Activated T-cell treated with anti-CD3 and anti-CD28 coated beads, Interleukin-2, amount 50 U/mL, for 4 hours (primary cell): ENCODE measurements around the gene ANG. TPM values are rescaled to one million over a fixed set of nuclear protein-coding genes. Genes with fewer than 3 reads are reported as not detected.
A peak's percentile ranks its signal among the peaks of the same experiment; 100 is the strongest.
"Not testable (repeated sequence)": the region's sequence is repeated elsewhere in the genome, so short reads cannot be mapped to it uniquely, and the experiment has no call there.

Source experiments
- ATAC-seq, 2 donors: fragments of 200-7000 bp; cut with Tn5 transposase; one replicate each; pipeline ENCODE4 v1.10.0; 2021
- DNase-seq: peaks from one replicate; pipeline ENCODE4 v3.0.0-alpha.2; 2020
- H3K27me3 Mint-ChIP-seq: one replicate; pipeline ENCODE4 v1.8.0; 2021; ENCODE audit warnings: low read depth, mixed read lengths
- H3K36me3 Mint-ChIP-seq: one replicate; pipeline ENCODE4 v1.8.0; 2022; ENCODE audit warnings: mixed read lengths; ENCODE audit not compliant: insufficient read depth
- H3K4me1 Mint-ChIP-seq: one replicate; pipeline ENCODE4 v1.8.0; 2021; ENCODE audit warnings: low read depth, mixed read lengths
- H3K4me3 Mint-ChIP-seq: one replicate; pipeline ENCODE4 v1.8.0; 2021; ENCODE audit warnings: mild to moderate bottlenecking, moderate library complexity, mixed read lengths
- H3K9me3 Mint-ChIP-seq: one replicate; pipeline ENCODE4 v1.8.0; 2021; ENCODE audit warnings: mixed read lengths
- total RNA-seq, 3 donors: library from RNA; stranded (reverse); gene quantifications; one replicate each; pipeline ENCODE4 v1.2.1, GENCODE V29; 2021

ANG gene
- under 1 TPM in 1 of 3 donors, not detected in 2; 0.19 TPM for total RNA-seq

GRCh38 chr14:20688167-20688839 lies at the start of gene ANG:
ANG (plus strand) TSS chr14:20688764; CDS start chr14:20693565, 4,801 bp downstream.
- no peak within 1 kb of the TSS for H3K4me3 Mint-ChIP-seq
- H3K9me3 Mint-ChIP-seq, result no peaks in the 10 kb centered on the region
- no peaks in the 10 kb centered on the region for H3K36me3 Mint-ChIP-seq
- peaks cover 2% of the 10 kb centered on the region for H3K27me3 Mint-ChIP-seq
- H3K4me1 Mint-ChIP-seq, result peaks cover 10% of the 10 kb centered on the region
- ATAC-seq (no peak), DNase-seq (no peak)

GRCh38 chr14:20641591-20641990 lies 47.0 kb upstream of the ANG start, which contains the start of gene OR6S1:
OR6S1 (minus strand) TSS chr14:20641691; CDS start chr14:20641691, 0 bp downstream.
- H3K27me3 Mint-ChIP-seq, result peaks cover 29% of the 10 kb centered on the region
- no peaks in the 10 kb centered on the region for H3K9me3 Mint-ChIP-seq
- H3K4me1 Mint-ChIP-seq, result no peaks in the 10 kb centered on the region
- no peak within 1 kb of the TSS for H3K4me3 Mint-ChIP-seq
- DNase-seq (no peak), ATAC-seq (no peak)
- H3K36me3 Mint-ChIP-seq, result no peaks in the 10 kb centered on the region

- DNase-seq (no peak), ATAC-seq (no peak)
- H3K27me3 Mint-ChIP-seq, result peaks cover 26% of the 10 kb centered on the region
- H3K4me3 Mint-ChIP-seq, result no peak overlapping the region
- no peaks in the 10 kb centered on the region for H3K36me3 Mint-ChIP-seq
- H3K9me3 Mint-ChIP-seq, result no peaks in the 10 kb centered on the region
- H3K4me1 Mint-ChIP-seq, result no peaks in the 10 kb centered on the region
These were observed 46.4 kb upstream of the ANG start for GRCh38 chr14:20642182-20642581.

GRCh38 chr14:20642755-20643154 lies 45.8 kb upstream of the ANG start:
- not testable (repeated sequence) for H3K36me3 Mint-ChIP-seq, H3K4me3 Mint-ChIP-seq, ATAC-seq, H3K4me1 Mint-ChIP-seq, DNase-seq, H3K9me3 Mint-ChIP-seq
- peaks cover 28% of the 10 kb centered on the region for H3K27me3 Mint-ChIP-seq

- no peak overlapping the region for H3K4me3 Mint-ChIP-seq
- no peaks in the 10 kb centered on the region for H3K4me1 Mint-ChIP-seq
- peaks cover 29% of the 10 kb centered on the region for H3K27me3 Mint-ChIP-seq
- ATAC-seq, result no peak
- no peak for DNase-seq
- no peaks in the 10 kb centered on the region for H3K36me3 Mint-ChIP-seq
- no peaks in the 10 kb centered on the region for H3K9me3 Mint-ChIP-seq
These were observed 44.0 kb upstream of the ANG start for GRCh38 chr14:20644520-20644919.

- peaks cover 27% of the 10 kb centered on the region for H3K27me3 Mint-ChIP-seq
- no peak for ATAC-seq
- H3K4me1 Mint-ChIP-seq, result no peaks in the 10 kb centered on the region
These were observed 43.1 kb upstream of the ANG start for GRCh38 chr14:20645481-20645880.

GRCh38 chr14:20652996-20653975 lies 35.3 kb upstream of the ANG start:
- no peaks in the 10 kb centered on the region for H3K36me3 Mint-ChIP-seq
- DNase-seq (no peak), ATAC-seq (peak; percentile 79 to 82)
- H3K4me3 Mint-ChIP-seq, result peak overlapping the region; percentile 54
- H3K9me3 Mint-ChIP-seq, result no peaks in the 10 kb centered on the region
- H3K27me3 Mint-ChIP-seq, result peaks cover 67% of the 10 kb centered on the region
- peaks cover 25% of the 10 kb centered on the region for H3K4me1 Mint-ChIP-seq

More at GRCh38 chr14:20645481-20645880, 43.1 kb upstream of the ANG start:
- Mint-ChIP-seq H3K4me3 (no peak overlapping the region), H3K9me3 (no peaks in the 10 kb centered on the region), H3K36me3 (no peaks in the 10 kb centered on the region)
- no peak for DNase-seq

GRCh38 chr14:20655851-20656250 lies 32.7 kb upstream of the ANG start:
- H3K4me3 Mint-ChIP-seq, result no peak overlapping the region
- no peak for ATAC-seq
- peaks cover 77% of the 10 kb centered on the region for H3K27me3 Mint-ChIP-seq
- no peak for DNase-seq
- peaks cover 26% of the 10 kb centered on the region for H3K4me1 Mint-ChIP-seq
- no peaks in the 10 kb centered on the region for H3K9me3 Mint-ChIP-seq
- no peaks in the 10 kb centered on the region for H3K36me3 Mint-ChIP-seq

- Mint-ChIP-seq H3K4me3 (no peak overlapping the region), H3K4me1 (peaks cover 26% of the 10 kb centered on the region), H3K27me3 (peaks cover 74% of the 10 kb centered on the region), H3K9me3 (no peaks in the 10 kb centered on the region), H3K36me3 (no peaks in the 10 kb centered on the region)
- DNase-seq, result no peak
- no peak for ATAC-seq
These were observed 32.3 kb upstream of the ANG start for GRCh38 chr14:20656274-20656673.

GRCh38 chr14:20657216-20658211 lies 31.1 kb upstream of the ANG start:
- no peaks in the 10 kb centered on the region for H3K36me3 Mint-ChIP-seq
- no peaks in the 10 kb centered on the region for H3K9me3 Mint-ChIP-seq
- ATAC-seq (peak; percentile 44 to 49), DNase-seq (peak; percentile 18)
- H3K27me3 Mint-ChIP-seq, result peaks cover 64% of the 10 kb centered on the region
- H3K4me1 Mint-ChIP-seq, result peaks cover 28% of the 10 kb centered on the region
- H3K4me3 Mint-ChIP-seq, result no peak overlapping the region

- Mint-ChIP-seq H3K27me3 (peaks cover 57% of the 10 kb centered on the region), H3K9me3 (no peaks in the 10 kb centered on the region), H3K4me1 (peaks cover 30% of the 10 kb centered on the region), H3K36me3 (no peaks in the 10 kb centered on the region), H3K4me3 (no peak overlapping the region)
- no peak for DNase-seq
- no peak for ATAC-seq
These were observed 30.3 kb upstream of the ANG start for GRCh38 chr14:20658246-20658645.

GRCh38 chr14:20659336-20659735 lies 29.2 kb upstream of the ANG start:
- H3K4me3 Mint-ChIP-seq, result no peak overlapping the region
- H3K27me3 Mint-ChIP-seq, result peaks cover 51% of the 10 kb centered on the region
- H3K4me1 Mint-ChIP-seq, result peaks cover 30% of the 10 kb centered on the region

GRCh38 chr14:20659813-20660395 lies 28.7 kb upstream of the ANG start:
- H3K4me1 Mint-ChIP-seq, result peaks cover 29% of the 10 kb centered on the region
- ATAC-seq, result no peak
- peaks cover 47% of the 10 kb centered on the region for H3K27me3 Mint-ChIP-seq
- H3K36me3 Mint-ChIP-seq, result no peaks in the 10 kb centered on the region
- H3K9me3 Mint-ChIP-seq, result no peaks in the 10 kb centered on the region
- DNase-seq, result no peak
- H3K4me3 Mint-ChIP-seq, result no peak overlapping the region

More at GRCh38 chr14:20659336-20659735, 29.2 kb upstream of the ANG start:
- Mint-ChIP-seq H3K9me3 (no peaks in the 10 kb centered on the region), H3K36me3 (no peaks in the 10 kb centered on the region)
- no peak for ATAC-seq
- DNase-seq, result no peak
